M059J (cell line): Measurements from ENCODE around the gene RGS3. TPM values are rescaled to one million over a fixed set of nuclear protein-coding genes. Genes with fewer than 3 reads are reported as not detected.

ENCODE experiments used
- DNase-seq: peaks from one replicate; pipeline ENCODE4 v3.0.0-alpha.2; 2012; ENCODE audit warnings: low read depth
- total RNA-seq: library from RNA; depleted of rRNA; stranded (reverse); fragments of >200 nt; shearing (Covaris generic); gene quantifications from 2 replicates; pipeline ENCODE4 v1.2.3, GENCODE V29; 2014

Gene RGS3
- total RNA-seq, 1 experiment from 2014 or later = 137 TPM

DNA sequence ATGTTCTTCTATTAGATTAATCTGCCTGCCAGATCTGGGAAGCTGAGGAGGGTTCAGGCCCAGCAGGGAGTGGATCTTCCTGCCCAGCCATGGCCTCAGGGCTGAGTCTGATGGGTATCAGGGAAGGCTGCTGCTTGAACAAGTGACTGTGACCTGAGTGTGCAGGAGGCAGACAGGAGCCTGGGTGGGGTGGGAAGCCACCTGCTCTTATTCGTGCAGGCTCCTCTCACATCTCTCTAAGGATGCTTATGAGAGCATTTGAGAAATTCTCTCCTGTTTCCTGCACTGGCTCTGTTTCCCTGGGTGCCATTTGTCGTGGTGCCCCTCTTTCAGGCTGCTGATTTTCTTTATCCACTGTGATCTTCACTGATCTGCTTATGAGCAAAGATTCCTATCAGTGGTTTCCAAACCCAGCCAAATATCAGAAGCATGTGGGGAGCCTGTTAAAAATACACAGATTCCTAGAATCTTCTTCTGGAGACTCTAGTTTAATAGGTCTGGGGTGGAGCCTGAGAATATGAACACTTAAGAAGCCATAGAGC lies 2.1 kb downstream of the RGS3 start:
- peak; percentile 53 for DNase-seq

DNA sequence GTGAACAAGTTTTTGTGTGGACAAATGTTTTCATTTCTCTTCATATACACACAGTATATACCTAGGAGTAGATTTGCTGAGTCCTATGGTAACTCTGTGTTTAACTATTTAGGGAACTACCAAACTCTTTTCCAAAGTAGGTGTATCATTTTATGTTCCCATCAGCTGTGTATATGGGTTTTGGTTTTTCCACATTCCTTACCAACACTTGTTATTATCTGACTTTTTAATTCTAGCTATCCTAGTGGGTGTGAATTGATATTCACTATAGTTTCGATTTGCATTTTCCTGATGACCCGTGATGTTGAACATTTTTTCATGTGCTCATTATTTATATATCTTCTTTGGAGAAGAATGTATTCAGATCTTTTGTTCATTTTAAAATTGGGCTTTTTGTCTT lies 3.7 kb downstream of the RGS3 start:
- DNase-seq = no peak

DNA sequence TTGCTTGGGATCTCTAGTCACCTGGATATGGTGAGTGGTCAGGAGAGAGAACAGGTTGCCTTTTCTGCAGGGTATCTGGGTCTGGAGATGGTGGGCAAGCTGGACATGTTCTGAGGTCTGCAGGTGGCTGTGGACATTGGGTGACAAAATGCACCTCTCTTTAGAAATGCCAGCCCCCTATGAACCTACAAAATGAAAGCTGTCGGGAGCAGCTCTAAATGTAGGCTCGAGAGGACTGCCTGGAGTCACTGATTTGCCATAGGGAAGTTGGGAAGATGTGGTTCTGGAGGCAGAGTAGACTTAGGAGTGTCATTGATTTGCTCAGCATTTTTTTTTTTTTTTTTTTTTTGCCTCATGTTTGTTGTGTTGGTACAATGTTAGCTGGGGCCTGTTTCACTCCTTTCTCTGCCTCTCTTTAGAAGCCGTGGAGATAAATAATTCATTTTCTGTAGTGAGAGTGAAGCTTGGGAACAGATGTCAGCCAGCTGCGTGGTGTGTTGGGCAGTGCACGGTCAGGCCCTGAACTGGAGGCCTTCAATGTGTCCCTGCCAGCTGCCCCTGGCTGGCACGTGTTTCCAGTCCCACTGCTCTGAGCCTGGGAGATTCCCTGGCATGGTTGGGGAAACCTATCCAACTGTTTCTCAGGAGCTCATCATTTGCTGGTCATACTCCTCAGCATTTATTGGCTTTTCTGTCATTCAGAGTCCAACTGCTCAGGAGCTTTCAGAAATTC lies 5.4 kb downstream of the RGS3 start:
- peak; percentile 30 for DNase-seq

DNA sequence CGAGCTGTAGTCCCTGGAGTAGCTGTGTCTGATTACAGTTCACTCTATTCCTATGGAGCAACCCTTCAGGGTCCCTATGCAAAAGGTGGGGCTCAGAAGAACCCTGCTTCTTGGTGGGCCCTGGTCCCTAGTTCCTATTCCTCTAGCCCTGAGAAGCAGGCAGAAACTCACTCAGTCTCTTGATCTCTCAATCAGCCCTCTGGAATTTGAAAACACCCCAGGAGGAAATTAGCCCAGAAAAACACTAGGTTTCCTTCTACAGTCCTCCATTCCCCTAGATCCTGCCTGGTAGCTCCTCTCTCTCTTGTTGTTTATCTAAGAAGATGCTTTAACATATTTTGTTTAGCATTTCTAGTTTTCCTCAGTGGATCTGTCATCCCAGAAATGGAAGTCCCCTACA lies 7.6 kb downstream of the RGS3 start:
- no peak for DNase-seq

DNA sequence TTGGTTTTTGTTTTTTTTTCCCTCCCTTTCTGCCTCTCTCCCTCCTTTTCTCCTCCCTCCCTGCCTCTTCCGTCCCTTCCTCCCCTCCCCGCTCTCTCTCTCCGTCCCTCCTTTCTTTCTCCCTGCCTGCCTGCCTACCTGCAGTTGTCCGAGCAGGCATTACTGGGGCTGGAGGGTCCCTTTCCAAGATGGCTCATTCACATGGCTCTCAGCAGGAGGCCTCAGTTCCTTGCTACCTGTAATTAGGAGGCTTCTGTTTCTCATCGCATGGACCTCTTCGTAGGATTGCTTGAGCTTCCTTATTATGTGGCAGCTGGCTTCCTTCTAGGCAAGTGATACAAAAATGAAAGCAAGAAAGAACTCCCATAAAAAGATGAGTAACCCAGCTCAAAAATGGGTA lies 8.0 kb downstream of the RGS3 start:
- no peak for DNase-seq

DNA sequence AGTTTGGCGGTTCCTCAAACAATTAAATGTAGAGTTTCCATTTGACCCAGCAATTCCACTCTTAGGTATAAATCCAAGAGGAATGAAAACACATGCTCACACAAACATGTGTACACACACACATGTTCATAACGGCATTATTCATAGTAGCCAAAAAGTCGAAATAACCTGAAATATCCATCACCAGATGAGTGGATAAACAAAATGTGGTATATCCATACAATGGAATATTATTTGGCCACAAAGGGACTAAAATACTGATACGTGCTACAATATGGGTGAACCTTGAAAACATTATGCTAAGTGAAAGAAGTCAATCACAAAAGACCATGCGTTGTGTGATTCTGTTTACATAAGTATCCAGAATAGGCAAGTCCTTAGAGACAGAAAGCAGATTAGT lies 8.7 kb downstream of the RGS3 start:
- DNase-seq = no peak

DNA sequence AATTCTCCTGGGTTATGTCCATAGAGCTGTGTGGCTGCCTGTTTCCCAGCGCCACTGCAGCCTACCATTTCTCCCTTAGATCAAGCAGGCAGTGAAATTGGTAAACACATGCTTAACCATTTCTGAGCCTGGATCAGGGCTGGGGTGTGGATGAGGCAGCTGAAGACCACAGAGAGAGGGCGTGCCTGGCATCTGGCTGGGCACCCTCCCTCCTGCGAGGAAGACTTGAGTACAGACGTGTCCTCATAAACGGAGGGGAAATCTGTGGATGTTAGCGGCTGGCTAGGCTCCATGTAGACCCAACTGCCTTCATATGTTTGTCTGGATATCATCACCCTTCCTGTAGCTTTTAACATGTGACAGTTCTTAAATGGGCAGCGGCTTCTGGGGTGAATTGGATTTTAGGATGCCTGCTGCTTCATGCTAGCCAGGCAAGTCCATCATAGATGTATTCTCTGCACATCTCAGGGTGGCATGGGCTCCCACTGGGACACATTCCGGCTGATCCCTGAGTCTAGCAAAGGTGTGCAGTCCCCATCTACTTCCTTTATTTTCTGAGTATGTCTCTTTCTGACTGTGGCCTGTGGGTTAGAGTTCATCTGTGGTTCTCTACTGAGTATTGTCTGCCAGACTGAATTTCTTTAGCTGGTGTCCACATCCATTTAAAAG lies 11.0 kb downstream of the RGS3 start:
- DNase-seq = no peak

DNA sequence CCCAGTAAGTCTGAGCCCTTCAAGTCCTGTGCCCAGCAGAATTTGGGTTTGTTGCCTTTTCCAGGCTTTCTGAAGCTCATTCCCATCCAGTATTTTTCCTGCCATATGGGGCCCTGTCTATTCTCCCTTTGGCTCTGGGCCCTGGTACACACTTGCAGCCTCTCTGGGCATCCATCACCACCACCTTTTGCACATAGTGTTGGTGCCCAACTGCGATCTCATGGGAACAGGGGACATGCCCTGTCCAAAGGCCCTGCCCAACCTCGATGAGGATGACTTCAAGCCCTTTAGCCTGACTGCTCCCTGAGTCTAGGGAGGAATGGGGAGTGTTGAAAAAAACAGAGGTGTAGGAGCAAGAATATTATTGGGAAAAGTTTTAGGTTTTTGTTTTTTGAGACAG lies 11.5 kb downstream of the RGS3 start:
- no peak for DNase-seq

DNA sequence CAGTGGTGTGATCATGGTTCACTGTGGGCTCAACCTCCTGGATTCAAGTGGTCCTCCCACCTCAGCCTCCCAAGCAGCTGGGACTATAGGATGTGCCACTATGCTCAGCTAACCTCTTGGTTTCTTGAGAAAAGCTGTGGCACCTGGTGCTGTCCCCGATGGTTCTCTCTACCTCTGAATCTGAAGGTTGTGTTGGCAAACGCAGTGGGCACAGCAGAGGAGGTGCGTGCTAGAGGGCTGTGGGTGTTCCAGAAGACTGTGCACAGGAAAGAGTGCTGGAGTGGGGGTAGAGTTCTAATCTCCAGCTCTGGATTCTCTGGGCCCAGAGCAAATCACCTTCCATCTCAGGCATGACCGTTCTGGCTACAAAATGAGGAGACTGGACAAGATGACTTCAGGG lies 12.5 kb downstream of the RGS3 start:
- no peak for DNase-seq

DNA sequence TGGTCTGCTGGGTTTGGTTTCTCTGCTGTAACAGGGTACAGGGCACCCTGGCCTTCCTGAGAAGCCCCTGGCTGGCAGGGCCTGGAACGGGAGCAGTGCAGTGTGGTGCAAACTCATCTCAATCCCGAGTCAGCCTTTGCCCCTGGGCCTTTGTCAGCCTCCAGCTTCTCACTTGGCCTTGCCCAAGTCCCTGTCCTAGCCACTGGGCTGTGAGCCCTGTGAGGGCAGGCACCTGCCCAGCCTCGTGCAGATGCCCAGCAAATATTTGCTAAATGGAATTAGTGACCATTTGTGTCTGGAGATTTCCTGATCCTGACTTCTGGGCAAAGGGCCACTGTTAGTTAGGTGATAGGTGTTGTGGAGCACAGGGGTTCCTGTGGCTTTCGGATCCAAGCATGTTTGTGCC lies 13.0 kb downstream of the RGS3 start:
- no peak for DNase-seq

DNA sequence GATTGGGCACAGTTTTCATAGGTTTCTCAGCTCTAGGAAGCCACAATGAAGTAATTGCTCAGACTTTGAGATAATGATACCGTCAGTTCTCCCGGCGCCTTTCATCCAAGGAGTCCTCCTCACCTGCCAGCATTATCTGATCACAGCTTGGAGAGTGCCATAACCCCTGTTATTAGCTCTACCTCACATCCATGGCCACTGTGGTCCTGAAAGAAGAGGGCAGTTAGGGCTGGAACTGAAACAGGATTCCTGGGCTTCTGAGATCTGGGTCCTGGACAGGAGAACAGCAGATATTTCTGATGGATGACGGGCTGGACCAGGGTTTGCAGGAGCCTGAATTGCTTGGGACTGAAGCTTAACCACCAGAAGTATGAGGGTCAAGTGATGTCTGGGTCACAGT lies 13.5 kb downstream of the RGS3 start:
- no peak for DNase-seq

DNA sequence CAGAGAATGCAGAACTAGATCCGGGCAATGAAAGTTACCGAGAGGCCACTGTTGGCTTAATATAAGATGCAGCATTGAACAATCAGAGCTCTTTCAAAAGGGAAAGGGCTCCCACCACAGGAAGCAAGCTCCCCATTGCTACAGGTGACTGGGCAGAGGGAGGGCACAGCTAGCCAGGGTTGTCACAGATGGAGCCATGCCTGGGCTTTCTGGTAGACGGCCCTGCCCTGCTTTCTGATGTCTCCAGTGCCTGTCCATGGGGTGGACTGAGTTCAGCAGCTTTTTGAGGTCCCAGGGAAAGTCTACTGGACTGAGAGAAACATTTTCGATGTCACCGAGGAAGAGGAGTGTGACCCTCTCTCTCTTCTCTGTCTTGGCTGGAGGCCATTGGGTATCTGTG lies 14.1 kb downstream of the RGS3 start:
- no peak for DNase-seq

DNA sequence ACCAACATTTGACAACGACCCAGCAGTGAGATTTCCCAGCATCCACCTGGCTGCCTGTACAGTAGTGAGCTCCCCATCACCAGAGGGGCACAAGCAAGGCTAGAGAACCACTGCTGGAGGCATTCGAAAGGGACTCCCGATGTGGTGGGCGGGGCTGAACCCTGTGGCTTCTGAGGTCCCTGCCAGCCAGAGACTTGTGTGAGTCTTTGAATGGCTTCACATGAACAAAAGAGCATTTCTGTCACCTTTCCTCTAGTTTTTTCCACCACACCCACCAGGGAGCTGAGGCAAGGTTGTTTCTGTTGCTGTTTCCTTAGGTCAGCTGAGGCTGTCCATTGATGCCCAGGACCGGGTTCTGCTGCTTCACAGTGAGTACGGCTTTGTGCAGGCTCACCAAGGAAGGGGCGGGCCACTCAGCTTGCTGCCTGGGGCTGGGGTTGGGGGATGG lies 15.7 kb downstream of the RGS3 start:
- peak; percentile 62 for DNase-seq

DNA sequence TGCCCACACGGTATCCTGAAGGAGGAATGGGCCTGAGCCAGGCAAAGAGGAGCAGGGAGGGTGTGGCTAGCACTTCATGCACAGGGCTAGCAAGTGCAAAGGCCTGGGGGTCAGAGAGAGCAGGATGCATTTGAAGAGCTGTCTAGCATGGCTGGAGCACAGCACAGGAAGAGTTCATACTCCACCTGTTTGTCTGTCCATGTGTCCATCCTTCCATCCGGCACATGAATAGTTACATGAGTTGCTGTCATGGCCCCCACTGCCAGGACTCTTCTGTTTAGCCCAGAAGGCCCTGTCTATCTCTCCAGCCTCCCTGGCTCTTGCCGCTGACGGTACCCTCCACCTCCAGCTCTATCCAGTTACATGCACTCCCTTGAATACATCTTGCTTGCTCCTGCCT lies 17.1 kb downstream of the RGS3 start:
- DNase-seq = no peak

DNA sequence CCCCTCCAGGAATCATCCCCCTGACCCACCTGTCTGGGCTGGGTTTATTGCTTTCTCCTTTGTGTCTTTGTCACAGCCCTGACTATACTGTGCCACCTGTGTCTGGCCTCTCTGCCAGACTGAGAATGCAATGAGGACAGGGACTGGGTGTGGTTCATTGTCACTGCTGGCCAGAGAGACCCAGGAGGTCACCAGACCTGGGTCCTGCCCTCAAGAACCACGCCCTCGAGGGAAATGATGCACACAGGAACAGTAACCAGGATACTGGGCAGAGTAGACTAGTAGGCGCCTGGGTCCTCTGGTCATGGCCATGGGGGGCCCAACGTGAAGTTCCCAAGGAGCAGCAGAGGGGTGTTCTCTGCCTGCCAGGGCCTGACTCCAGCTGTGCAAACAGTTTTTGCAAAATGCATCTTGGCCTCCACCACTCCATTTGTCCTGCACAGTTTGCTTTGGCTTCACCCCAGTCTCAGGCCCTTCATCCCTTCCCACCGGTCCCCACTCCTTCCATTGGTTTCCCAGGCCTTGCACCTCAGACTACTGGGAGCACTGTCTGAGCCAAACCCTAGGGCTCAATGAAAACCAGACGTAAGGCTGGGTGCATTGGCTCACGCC lies 17.8 kb downstream of the RGS3 start:
- no peak for DNase-seq

DNA sequence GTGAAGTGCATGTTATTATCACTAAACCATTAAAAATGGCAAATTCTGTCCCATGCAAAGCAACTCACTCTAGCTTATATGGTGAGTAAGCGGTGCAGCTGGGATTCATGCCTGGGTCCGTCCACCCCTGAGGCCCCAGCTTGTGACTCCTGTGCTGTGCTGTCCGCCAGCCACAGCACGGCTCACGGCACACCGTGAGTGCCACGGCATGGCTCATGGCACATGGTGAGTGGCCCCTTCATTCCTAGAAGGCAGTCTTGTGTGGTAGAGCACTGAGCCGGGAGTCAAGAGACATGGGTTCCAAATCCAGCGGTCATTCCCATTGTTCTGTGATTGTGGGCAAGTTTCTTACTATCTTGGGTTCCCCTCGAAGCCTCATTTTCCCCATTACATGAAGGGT lies 18.8 kb downstream of the RGS3 start:
- DNase-seq = no peak

DNA sequence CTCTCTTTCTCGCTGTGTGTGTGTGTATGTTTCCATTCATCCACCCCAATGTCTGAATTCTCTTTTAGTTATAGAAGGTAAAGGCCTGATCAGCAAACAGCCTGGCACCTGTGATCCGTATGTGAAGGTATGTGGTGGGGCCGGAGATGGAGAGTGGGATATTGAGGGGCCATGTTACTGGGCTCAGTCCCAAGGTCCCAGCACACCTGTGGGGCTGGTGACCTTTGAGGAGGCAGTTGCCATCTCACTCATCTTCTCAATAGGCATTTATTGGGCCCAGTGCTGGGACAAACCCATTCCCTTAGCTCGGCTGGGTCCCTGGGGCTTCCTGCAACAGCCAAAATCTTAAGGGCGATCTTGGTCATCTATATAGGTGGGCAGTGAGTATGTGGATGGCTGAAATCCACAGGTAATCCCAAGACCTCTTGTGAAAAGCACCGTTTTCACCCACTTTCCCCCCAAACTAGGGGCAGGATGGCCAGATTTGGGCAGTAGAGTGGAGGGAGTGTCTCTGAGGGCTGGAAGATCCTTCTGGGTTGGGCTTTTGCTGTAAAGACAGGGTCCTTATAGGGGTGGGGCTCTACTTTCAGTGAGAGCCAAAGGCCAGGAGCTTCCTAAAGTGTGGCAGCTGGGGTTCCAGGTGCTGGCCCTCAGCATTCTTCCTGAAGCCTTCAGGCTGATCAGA lies 19.6 kb downstream of the RGS3 start:
- DNase-seq = no peak

DNA sequence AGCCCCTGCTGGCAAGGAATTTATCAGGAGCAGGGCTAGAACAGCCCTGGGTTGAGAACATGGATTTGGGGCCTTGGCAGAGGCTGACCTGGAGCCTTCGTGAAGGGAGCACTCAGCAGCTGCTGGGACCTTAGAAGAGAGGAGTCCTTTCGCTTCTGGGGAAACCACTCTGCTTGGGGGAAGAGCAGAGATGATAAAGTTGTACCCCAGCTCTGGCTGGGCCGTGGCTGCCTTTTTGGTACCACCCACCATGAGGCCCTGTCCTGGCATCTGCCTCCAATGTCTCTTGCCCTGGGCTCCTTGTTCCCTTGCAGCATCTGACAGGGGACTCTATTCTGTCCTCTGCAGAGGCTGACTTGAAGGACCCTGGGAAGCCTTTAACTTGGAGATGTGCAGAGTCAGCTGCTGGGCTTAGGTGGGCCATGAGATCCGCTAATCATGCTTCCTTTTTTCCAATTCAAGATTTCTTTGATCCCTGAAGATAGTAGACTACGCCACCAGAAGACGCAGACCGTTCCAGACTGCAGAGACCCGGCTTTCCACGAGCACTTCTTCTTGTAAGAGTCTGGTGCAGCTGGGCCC lies 20.2 kb downstream of the RGS3 start:
- no peak for DNase-seq

DNA sequence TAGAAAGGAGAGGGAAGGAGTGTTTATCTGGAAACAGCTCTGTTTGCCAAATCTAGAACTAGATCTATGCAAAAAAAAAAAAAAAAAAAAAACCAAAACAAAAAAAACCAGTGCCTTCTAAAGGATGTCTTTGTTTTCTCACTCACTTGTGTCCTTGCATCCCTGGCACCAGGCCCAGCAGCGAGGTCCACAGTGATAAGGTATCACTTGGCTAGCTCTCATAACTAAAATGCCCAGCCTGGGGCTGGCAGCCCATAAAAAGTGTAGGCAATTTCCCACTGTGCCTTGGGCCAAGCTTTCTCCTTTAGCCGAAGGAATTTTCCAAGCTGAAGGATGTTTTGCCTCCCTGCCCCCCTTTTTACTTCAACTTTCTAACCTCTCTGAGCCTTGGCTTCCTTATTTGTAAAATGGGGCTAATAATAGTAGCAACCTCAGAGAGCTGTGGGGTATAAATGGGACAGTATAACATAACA lies 20.8 kb downstream of the RGS3 start:
- peak; percentile 86 for DNase-seq

DNA sequence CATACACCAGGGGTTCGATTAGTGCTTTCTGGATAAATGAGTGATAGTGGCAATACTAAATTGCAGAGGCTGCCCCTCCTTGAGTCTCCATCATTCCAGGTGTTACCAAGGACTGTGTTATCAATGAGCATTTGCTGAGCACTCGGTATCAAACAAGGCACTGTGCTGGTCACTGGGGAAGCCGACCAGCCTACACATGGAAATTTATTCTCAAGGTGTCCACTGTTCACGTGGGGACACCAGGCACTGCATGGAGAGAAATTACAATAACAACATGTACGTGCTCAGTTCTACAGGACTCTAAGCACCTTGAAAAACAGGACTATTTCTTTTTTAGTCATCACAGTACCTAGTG lies 22.2 kb downstream of the RGS3 start:
- DNase-seq = no peak

DNA sequence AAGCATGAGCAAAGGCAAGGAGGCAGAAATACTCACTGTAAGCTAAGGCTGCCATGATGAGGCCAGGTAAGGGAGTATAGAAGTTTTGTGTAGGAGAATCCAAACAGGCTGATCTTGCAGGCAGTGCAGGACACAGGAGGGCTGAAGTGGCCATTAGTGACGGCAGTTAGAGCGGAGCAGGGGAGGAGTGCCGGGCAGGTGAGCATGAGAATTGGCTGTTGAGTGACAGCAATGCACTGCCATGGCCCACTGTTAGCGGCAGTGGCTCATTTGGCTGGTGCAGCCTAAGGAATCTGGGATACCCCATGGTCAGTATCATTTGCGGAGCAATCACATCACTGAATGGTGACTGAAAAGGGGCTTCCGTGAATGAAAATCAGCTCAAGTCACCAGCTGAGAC lies 22.8 kb downstream of the RGS3 start:
- no peak for DNase-seq

DNA sequence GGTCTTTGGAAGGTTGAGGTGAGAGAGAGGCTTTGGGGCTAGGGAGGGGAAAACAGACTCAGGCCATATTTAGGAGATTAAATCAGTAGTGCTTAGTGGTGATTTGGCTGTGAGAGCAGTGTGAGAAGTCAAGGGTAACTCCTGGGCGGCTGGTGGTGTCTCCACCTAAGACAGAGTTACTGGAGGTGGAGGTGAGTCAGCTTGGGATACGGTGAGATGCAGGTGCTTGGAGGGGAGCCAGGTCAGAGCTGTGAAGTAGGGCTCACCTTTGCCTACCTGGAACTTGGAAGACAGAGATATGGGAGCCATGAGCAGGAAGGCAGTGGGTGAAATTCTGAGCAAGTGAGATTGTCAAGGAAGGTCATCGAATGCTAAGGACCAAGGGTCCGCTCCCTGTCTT lies 24.5 kb downstream of the RGS3 start:
- DNase-seq = no peak
